HG02610 (cell line): Measurements from ENCODE around the gene LYST.

ENCODE experiments used
- ATAC-seq: cut with Tn5 transposase; IDR thresholded peaks from one replicate; pipeline ENCODE4 v1.9.1; 2021; ENCODE audit warnings: mild to moderate bottlenecking, moderate library complexity; ENCODE audit not compliant: unreplicated experiment

The LYST gene

DNA sequence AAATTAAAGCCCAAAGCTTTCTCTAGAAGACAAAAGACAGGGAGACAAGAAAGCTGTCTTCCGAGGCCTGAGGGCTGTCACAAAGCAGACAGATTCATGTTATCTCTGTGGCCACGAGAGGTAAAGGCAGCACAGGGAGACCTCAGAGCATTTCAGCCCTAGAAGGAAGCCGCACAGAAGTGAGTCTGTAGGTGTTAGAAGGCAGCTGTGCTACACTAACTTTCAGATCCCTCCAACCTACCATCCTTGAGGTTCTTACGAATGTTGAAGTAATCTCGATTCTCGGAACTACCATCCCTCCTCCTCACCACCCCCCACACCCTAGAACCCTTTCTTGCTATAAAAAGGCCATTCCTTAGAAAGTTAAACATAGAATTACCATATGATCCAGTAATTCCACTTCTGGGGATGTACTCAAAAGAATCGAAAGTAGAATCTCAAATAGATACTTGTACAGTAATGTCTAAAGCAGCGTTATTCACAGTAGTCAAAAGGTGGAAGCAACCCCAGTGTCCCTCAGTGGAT is 21.5 kb upstream of the LYST start:
- peak; percentile 32 for ATAC-seq

- ATAC-seq: peak; percentile 26
Measured at GRCh38 chr1:235887676-235888075, 21.0 kb upstream of the LYST start.

- ATAC-seq: no peak
Measured at GRCh38 chr1:235885655-235886262, 19.1 kb upstream of the LYST start.

DNA sequence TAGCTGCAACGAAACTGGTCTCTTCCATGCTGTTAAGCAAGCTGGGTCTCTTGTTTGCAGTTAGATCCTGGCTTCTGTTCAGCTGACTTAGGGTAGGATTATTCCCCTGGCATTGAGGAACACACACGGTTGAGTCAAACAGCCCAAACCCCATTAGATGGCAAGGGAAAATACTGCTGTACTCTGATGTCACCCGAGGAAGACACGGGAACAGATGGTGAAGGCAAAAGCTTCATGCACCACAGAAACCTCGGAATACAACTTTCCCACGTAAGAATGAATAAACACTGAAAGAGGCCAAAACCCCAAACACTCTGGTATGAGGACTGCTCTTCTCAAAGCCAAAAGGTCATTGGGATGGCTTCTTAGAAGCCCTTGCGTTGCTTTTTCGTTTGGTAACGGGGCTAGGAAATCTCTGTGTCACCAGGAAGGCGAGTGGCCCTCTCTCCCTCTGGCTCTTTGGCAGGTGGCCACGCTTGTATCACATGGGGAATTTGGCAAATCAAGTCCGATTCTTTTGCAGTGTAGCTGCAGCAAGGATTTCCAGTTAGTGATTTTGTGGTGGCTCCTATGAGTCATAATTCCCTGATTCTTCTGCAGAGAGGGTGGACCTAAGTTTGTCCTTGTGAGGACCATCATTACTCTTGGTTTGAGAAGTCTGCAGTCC is 16.7 kb upstream of the LYST start:
- peak; percentile 54 for ATAC-seq

GRCh38 chr1:235882816-235883215 is 16.1 kb upstream of the LYST start:
- ATAC-seq: no peak

DNA sequence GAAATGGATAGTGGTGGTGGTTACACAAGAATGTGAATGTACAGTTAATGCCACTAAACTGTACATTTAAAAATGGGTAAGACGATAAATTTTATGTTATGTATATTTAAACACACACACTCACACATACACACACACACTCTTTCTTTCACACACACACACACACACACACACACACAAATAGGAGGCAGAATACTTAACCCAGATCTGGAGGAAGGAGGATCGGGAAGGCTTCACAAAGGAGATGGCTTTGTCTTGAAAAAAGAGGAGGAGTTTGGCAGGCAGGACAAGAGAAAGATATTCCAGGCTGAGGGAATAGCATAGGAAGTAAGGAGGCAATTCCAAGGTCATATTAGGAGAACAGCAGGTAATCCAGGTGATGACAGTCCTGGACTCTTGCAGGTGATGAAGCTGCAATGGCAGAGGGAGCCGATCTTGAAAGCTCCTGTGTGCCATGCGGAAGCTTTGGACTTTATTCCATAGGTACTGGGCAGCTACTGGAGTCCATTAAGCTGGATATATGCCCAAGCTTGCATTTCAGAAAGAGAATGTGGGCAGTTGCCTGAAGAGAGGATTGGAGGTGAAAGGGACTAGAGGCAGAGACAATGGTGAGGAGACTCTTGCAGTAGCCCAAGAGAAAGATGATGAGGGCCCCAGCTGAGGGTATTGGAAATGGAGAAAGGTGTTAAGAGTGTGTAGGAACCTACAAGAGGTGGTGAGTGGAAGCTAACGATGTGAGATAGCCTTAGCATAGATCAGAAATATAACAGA is 15.4 kb upstream of the LYST start:
- ATAC-seq: no peak

- no peak for ATAC-seq
Measured at GRCh38 chr1:235878082-235878811, 11.5 kb upstream of the LYST start.

DNA sequence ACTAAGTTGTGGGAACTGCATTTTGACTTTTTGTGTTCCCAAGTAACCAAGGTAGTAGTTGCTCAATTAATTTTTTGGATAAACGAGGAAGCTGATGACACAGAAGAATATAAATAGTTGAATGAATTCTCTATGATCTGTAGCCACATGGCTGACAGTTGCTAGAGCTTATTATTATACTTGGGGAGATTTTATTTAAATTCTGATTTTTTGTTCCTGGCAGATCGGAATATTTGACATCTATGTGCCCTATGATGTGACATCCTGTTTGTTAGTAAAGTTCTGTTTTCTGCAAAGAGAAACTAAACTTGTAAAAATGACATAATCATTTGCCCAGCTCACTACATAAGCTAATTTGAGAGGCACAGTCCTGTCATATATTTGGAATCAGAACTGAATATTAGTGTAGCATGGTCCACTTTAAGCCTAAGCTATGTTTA is 9.7 kb upstream of the LYST start:
- ATAC-seq: no peak

- ATAC-seq: no peak
Measured at GRCh38 chr1:235875036-235875597, 8.4 kb upstream of the LYST start.

GRCh38 chr1:235874261-235874660 is 7.6 kb upstream of the LYST start:
- no peak for ATAC-seq

- no peak for ATAC-seq
Measured at GRCh38 chr1:235873571-235873970, 6.9 kb upstream of the LYST start.

DNA sequence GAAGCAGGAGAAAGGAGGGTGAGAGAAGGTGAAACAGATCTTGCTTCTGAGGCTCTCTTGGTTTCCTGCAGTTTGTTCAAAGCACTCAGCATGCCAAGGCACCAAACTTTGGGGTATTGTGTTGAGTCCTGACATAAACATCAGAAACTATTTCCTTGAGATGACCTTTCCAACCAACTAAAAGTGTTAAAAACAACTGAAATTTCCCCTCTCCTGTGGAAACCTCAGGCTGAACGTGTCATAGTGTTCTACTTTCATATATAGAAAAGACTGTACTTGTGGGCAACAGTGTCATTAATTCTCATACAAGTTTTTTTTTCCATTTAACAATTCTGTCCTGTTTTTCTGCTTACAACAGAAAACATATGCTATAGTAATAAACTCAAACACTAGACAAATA is 6.3 kb upstream of the LYST start:
- ATAC-seq: no peak

- ATAC-seq: no peak
Measured at GRCh38 chr1:235872270-235872669, 5.6 kb upstream of the LYST start.

GRCh38 chr1:235867903-235868469 is 1.3 kb upstream of the LYST start:
- ATAC-seq: peak; percentile 31

GRCh38 chr1:235866913-235867845 is 473 bp upstream of the LYST start:
- ATAC-seq: peak; percentile 59

DNA sequence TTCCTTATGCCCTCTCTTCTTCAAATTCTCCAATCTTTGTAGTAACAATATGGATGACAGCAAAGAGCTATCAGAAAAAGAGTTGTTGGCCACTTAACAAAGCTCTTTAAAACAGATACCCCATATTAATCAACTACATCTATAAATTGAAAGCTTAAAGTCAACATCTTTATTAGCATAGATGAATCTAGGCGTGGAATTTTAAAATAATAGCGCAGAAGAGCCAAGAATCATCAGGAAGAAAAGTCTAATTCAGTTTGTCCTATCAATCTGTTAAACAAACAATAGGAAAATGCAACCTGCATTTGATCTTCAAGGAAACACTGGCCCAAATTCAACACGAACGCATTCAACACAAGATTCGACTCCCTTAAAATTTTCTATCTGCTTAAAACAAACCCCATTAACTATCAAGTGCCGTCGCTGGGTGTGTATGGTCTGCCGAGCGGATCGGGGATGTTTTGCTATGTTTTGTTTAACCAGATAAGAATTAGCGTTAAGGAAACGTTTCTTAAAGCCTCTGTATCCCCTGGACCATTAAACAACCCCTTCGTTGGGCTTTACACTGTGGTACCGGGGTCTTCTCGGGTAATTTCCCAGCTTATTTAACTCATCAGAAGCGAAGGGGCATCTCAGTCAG is 1.0 kb downstream of the LYST start:
- ATAC-seq: no peak

GRCh38 chr1:235864931-235865525 is 1.7 kb downstream of the LYST start:
- no peak for ATAC-seq

DNA sequence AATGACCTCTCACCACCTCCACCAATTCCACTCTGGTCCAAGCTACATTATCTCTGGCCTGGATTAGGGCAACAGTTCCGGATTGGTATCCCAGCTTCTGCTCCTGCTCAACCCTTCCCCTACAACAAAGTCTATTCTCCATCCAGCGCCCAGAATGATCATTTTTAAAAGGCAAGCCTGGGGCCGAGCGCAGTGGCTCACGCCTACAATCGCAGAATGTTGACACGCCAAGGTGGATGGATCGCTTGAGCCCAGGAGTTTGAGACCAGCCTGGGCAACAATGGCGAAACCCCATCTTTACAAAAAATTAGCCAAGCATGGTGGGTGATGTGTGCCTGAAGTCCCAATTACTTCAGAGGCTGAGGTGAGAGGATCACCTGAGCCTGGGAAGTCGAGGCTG is 2.2 kb downstream of the LYST start:
- ATAC-seq: no peak

DNA sequence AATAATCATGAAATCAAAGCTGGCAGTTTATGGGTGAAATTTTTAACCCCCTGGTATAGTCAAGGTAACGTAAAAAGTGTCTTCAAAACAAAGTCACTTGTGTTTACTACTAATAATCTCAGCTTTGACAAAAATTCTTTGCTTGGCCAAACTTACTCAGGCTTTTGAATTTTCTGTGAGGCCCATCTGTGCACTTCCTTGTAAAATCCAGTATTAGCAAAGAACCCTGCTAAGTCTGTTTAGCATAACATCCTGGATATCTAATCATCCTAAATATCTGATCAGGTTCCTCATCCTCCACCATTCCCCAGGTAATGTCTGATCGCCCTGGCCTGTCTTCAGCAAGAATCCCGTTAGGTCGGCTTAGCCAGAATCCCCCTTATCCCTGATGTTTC is 3.0 kb downstream of the LYST start:
- ATAC-seq: no peak
